Lower leg skin (tissue), 4 donors: ENCODE results near the gene ZNF595. TPM values are rescaled to one million over a fixed set of nuclear protein-coding genes. Genes with fewer than 3 reads are reported as not detected.
"Not testable (repeated sequence)": the region's sequence is repeated elsewhere in the genome, so short reads cannot be mapped to it uniquely, and the experiment has no call there.

Experiments used
- DNase-seq, 2 donors: peaks; one replicate each; pipeline ENCODE4 v3.0.0-alpha.2; 2019; ENCODE audit warnings: low spot score in 2 of 2
- H3K4me3 ChIP-seq: fragments of 200-600 bp; sonication (generic); 2 replicates; pipeline ENCODE4 v1.5.1; 2017; ENCODE audit warnings: mild to moderate bottlenecking, low read depth; ENCODE audit not compliant: poor library complexity, severe bottlenecking
- CTCF ChIP-seq, 3 donors: fragments of 450-650 bp; IDR thresholded peaks; one replicate each; pipeline ENCODE4 v1.5.1; 2016; ENCODE audit warnings: antibody characterized with exemption in 3 of 3, mild to moderate bottlenecking in 3 of 3, moderate library complexity in 2 of 3
- POLR2A ChIP-seq, 2 donors: fragments of 450-650 bp; IDR thresholded peaks; one replicate each; pipeline ENCODE4 v1.6.1; 2016 to 2017; ENCODE audit warnings: antibody characterized with exemption in 2 of 2, mild to moderate bottlenecking in 1 of 2, moderate library complexity in 1 of 2
- WGBS, 2 donors: methylation state at CpG; one replicate each; pipeline ENCODE4 v1.1.5; 2018; 5-methylcytosine and 5-hydroxymethylcytosine counted together
- intact Hi-C: fragments of 100-400 bp; cut with DNase I; formaldehyde crosslinking; loops from one replicate; pipeline ENCODE4 v1.15.0; 2023; ENCODE audit warnings: low total_unique reads
- total RNA-seq, 4 donors: library from RNA; depleted of rRNA; stranded (reverse); fragments of >200 nt; gene quantifications; one replicate each; pipeline ENCODE4 v1.1.0, GENCODE V29; 2016

The ZNF595 gene
- total RNA-seq, 4 donors from 2014 or later: 17.1 to 29.2 (median 22.7) TPM

GRCh38 chr4:43375-43774, 9.7 kb upstream of the ZNF595 start:
- H3K4me3 ChIP-seq, DNase-seq, intact Hi-C loops: not testable (repeated sequence)

GRCh38 chr4:51253-51652, 1.9 kb upstream of the ZNF595 start:
- H3K4me3 ChIP-seq, intact Hi-C loops: not testable (repeated sequence)
- 72 to 73% methylated on average over 4 of the region's 4 CpGs for WGBS, 2 donors
- DNase-seq: peak in 1 of 2 donors; percentile 78

GRCh38 chr4:51655-52277, 1.4 kb upstream of the ZNF595 start:
- intact Hi-C loops, DNase-seq, H3K4me3 ChIP-seq: not testable (repeated sequence)
- 77% methylated on average over 4 of the region's 9 CpGs; no CpG with 5 or more reads in 1 of the 2 donors for WGBS, 2 donors

- H3K4me3 ChIP-seq, intact Hi-C loops, DNase-seq: not testable (repeated sequence)
- WGBS, 2 donors: no CpG with 5 or more reads among the region's 41 CpGs
Measured at GRCh38 chr4:53521-53920, 400 bp downstream of the ZNF595 start.

GRCh38 chr4:64733-65132, 11.6 kb downstream of the ZNF595 start:
- H3K4me3 ChIP-seq, DNase-seq, intact Hi-C loops: not testable (repeated sequence)

- intact Hi-C loops: no loop called here
- DNase-seq: no peak
- TF ChIP-seq CTCF (IDR thresholded peaks at IDR 0.05) (no peak), POLR2A (IDR thresholded peaks at IDR 0.05) (no peak)
- no peak overlapping the region for H3K4me3 ChIP-seq
- WGBS, 2 donors: 97 to 100% methylated on average over 1 of the region's 1 CpG
Measured at GRCh38 chr4:71830-72229, 18.7 kb downstream of the ZNF595 start.

GRCh38 chr4:85951-86350, 32.8 kb downstream of the ZNF595 start:
- 95 to 97% methylated on average over 3 of the region's 3 CpGs for WGBS, 2 donors
- no peak for DNase-seq
- no peak overlapping the region for H3K4me3 ChIP-seq
- intact Hi-C loops: no loop called here
- no peak for TF ChIP-seq POLR2A (IDR thresholded peaks at IDR 0.05)
- TF ChIP-seq CTCF (IDR thresholded peaks at IDR 0.05): no peak

- H3K4me3 ChIP-seq, DNase-seq, intact Hi-C loops: not testable (repeated sequence)
- WGBS, 2 donors: 95 to 97% methylated on average over 7 of the region's 7 CpGs
Measured at GRCh38 chr4:86559-87324, 33.6 kb downstream of the ZNF595 start.

- 80 to 85% methylated on average over 1 of the region's 1 CpG for WGBS, 2 donors
- no peak for DNase-seq
- TF ChIP-seq POLR2A (IDR thresholded peaks at IDR 0.05) (no peak), CTCF (IDR thresholded peaks at IDR 0.05) (no peak)
- no peak overlapping the region for H3K4me3 ChIP-seq
- intact Hi-C loops: no loop called here
Measured at GRCh38 chr4:98386-98785, 45.3 kb downstream of the ZNF595 start.
